Right cardiac atrium (tissue), 5 donors: Measurements from ENCODE around the gene ATG10. TPM values are rescaled to one million over a fixed set of nuclear protein-coding genes. Genes with fewer than 3 reads are reported as not detected.
"Not testable (repeated sequence)": the region's sequence is repeated elsewhere in the genome, so short reads cannot be mapped to it uniquely, and the experiment has no call there.

Experiments used
- ATAC-seq, 2 donors: fragments of 200-7000 bp; cut with Tn5 transposase; one replicate each; pipeline versions ENCODE4 v1.8.0 to v1.9.1; 2020; ENCODE audit warnings: moderate library complexity in 2 of 2, mild to moderate bottlenecking in 1 of 2
- DNase-seq, 3 donors: peaks; one replicate each; pipeline ENCODE4 v3.0.0-alpha.2; 2020
- H3K27ac ChIP-seq: one replicate; pipeline ENCODE4 v1.5.1; 2013; ENCODE audit warnings: mild to moderate bottlenecking, low read length, control low read depth, moderate library complexity
- H3K27me3 ChIP-seq: one replicate; pipeline ENCODE4 v1.6.1; 2013; ENCODE audit not compliant: control insufficient read depth, insufficient read depth
- H3K4me1 ChIP-seq: one replicate; pipeline ENCODE4 v1.6.1; 2013; ENCODE audit warnings: low read length; ENCODE audit not compliant: control insufficient read depth, insufficient read depth
- H3K4me3 ChIP-seq: one replicate; pipeline ENCODE4 v1.5.1; 2013; ENCODE audit warnings: low read length, control low read depth
- H3K9me3 ChIP-seq: one replicate; pipeline ENCODE4 v1.6.1; 2013; ENCODE audit warnings: low read length; ENCODE audit not compliant: control insufficient read depth
- WGBS: extraction: QIAGEN DNeasy Blood & Tissue Kit; methylation state at CpG from one replicate; pipeline ENCODE4 v1.1.7; 2013; 5-methylcytosine and 5-hydroxymethylcytosine counted together
- intact Hi-C, 4 donors: fragments of 100-400 bp; cut with DNase I; formaldehyde crosslinking; loops; one replicate each; pipeline versions ENCODE4 v1.11.0 to v1.14.0; 2022 to 2023
- polyA plus RNA-seq: library from polyadenylated mRNA; stranded (reverse); fragments of 200-250 nt; gene quantifications from one replicate; pipeline ENCODE4 v1.2.3, GENCODE V29; 2013
- total RNA-seq, 4 donors: library from RNA; stranded (reverse); fragmentation: NEBNext Ultra II Directional; extraction: Animal tissue kit (Norgen Biotek cat#: 25700); gene quantifications; one replicate each; pipeline ENCODE4 v1.2.1, GENCODE V29; 2021
- donor health status: healthy with polysubstance abuse.
- donor health status: DM: no; HTN: yes; CAD: no.
- donor health status: DM: no; HTN: no; CAD: no.
- donor health status: DM: no; HTN: yes; CAD: no; lungs with severe emphysema.
- donor health status: DM: yes; HTN: yes; CAD: no.

The ATG10 gene
- total and polyA plus RNA-seq, 5 donors, result 4.8 to 7.6 (median 5.3) TPM

DNA sequence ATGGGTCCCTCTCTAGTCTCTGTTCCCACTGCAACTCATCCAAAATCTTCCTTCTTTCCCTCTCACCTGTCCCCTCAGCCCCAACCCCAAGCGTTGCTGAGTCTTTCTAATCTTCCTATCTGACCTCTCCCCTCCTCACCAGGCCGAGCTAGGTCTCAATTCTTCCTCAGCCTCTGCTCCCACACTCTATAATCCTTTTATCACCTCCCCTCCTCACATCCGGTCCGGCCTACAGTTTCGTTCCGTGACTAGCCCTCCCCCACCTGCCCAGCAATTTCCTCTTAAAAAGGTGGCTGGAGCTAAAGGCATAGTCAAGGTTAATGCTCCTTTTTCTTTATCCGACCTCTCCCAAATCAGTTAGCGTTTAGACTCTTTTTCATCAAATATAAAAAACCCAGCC, 17.0 kb upstream of the ATG10 start:
- intact Hi-C loops, H3K4me3 ChIP-seq, H3K27ac ChIP-seq, H3K27me3 ChIP-seq, H3K9me3 ChIP-seq, ATAC-seq, H3K4me1 ChIP-seq, DNase-seq: not testable (repeated sequence)
- 70% methylated on average over 8 of the region's 8 CpGs for WGBS

- not testable (repeated sequence) for ATAC-seq, DNase-seq
- 76% methylated on average over 2 of the region's 2 CpGs for WGBS
Measured at GRCh38 chr5:81958129-81958528, 13.7 kb upstream of the ATG10 start.

GRCh38 chr5:81961651-81962440, 10.0 kb upstream of the ATG10 start:
- 87% methylated on average over 9 of the region's 9 CpGs for WGBS
- DNase-seq (no peak), ATAC-seq (no peak)
- Histone ChIP-seq H3K4me3 (no peak overlapping the region), H3K27ac (no peak overlapping the region), H3K9me3 (no peaks in the 10 kb centered on the region), H3K4me1 (no peaks in the 10 kb centered on the region), H3K27me3 (no peaks in the 10 kb centered on the region)
- intact Hi-C loops, result no loop called here

More at GRCh38 chr5:81958129-81958528, 13.7 kb upstream of the ATG10 start:
- H3K27ac ChIP-seq, H3K27me3 ChIP-seq, H3K4me1 ChIP-seq, intact Hi-C loops, H3K9me3 ChIP-seq, H3K4me3 ChIP-seq: not testable (repeated sequence)

DNA sequence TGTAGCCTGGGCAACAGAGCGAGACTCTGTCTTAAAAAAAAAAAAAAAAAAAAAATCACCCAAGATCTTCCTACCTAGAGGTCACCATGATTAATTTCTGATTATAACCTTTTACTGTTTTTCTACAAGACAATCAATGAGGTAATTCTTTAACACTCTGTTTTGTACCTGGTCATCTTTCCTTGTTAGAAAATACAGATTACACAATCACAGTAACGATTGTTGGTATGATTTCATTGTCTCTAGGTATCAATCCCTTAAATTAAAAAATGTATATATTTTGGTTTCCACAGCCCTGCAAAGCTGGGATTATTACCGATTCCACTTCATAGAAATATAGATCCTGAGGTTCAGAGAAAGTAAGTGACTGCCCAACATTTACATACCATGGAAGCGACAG, 8.3 kb upstream of the ATG10 start:
- no peak overlapping the region for H3K27ac ChIP-seq
- intact Hi-C loops, result no loop called here
- no peaks in the 10 kb centered on the region for H3K9me3 ChIP-seq
- no peaks in the 10 kb centered on the region for H3K27me3 ChIP-seq
- no peak overlapping the region for H3K4me3 ChIP-seq
- DNase-seq, result no peak
- ATAC-seq, result no peak
- WGBS, result 94% methylated on average over 4 of the region's 4 CpGs
- no peaks in the 10 kb centered on the region for H3K4me1 ChIP-seq

DNA sequence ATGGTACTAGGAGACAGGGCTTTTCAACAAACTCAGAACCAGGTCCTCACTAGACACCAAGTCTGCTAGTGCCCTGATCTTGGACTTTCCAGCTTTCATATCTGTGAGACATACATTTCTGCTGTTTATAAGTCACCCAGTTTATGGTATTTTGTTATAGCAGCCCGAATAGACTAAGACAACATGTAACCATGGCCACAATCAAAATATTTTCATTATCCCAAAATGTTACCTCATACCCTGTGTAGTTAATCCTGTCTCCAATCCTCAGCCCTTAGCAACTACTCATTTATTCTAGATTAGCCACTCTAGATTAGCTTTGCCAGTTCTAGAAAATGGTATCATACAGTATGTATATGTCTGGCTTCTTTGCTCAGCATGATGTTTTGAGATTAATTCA, 6.3 kb upstream of the ATG10 start:
- ATAC-seq (no peak), DNase-seq (no peak)
- Histone ChIP-seq H3K4me1 (no peaks in the 10 kb centered on the region), H3K9me3 (no peaks in the 10 kb centered on the region), H3K27me3 (no peaks in the 10 kb centered on the region), H3K4me3 (no peak overlapping the region), H3K27ac (no peak overlapping the region)
- WGBS, result 52% methylated on average over 1 of the region's 1 CpG
- intact Hi-C loops, result no loop called here

GRCh38 chr5:81969226-81969625, 2.6 kb upstream of the ATG10 start:
- no peak for DNase-seq
- no peak overlapping the region for H3K4me3 ChIP-seq
- ATAC-seq, result no peak
- H3K27me3 ChIP-seq, result no peaks in the 10 kb centered on the region
- no peaks in the 10 kb centered on the region for H3K4me1 ChIP-seq
- no peak overlapping the region for H3K27ac ChIP-seq
- H3K9me3 ChIP-seq, result no peaks in the 10 kb centered on the region
- WGBS, result 96% methylated on average over 3 of the region's 3 CpGs
- intact Hi-C loops, result no loop called here

GRCh38 chr5:81969912-81970311, 1.9 kb upstream of the ATG10 start:
- Histone ChIP-seq H3K27me3 (no peaks in the 10 kb centered on the region), H3K4me3 (no peak overlapping the region), H3K4me1 (no peaks in the 10 kb centered on the region), H3K27ac (no peak overlapping the region), H3K9me3 (no peaks in the 10 kb centered on the region)
- WGBS, result 100% methylated on average over 2 of the region's 2 CpGs
- ATAC-seq (no peak), DNase-seq (no peak)
- intact Hi-C loops, result loop anchor here in 2 of 4 donors (5.0 kb wide), 1 partner anchor 118 kb away; no protein-coding TSS in a partner anchor

- intact Hi-C loops, result loop anchor here in 2 of 4 donors (5.0 kb wide), 1 partner anchor 119 kb away; no protein-coding TSS in a partner anchor
- peak overlapping the region; percentile 92 for H3K27ac ChIP-seq
- H3K4me3 ChIP-seq, result peak overlapping the region; percentile 50
- H3K27me3 ChIP-seq, result no peaks in the 10 kb centered on the region
- no peak for DNase-seq
- H3K4me1 ChIP-seq, result no peaks in the 10 kb centered on the region
- no peak for ATAC-seq
- no peaks in the 10 kb centered on the region for H3K9me3 ChIP-seq
- 2% methylated on average over 11 of the region's 11 CpGs for WGBS
Measured at GRCh38 chr5:81971111-81971711, 612 bp upstream of the ATG10 start.

- DNase-seq (no peak), ATAC-seq (no peak)
- peak overlapping the region; percentile 84 for H3K27ac ChIP-seq
- no peaks in the 10 kb centered on the region for H3K27me3 ChIP-seq
- intact Hi-C loops, result loop anchor here in 2 of 4 donors (5.0 kb wide), 1 partner anchor 120 kb away; no protein-coding TSS in a partner anchor
- H3K4me3 ChIP-seq, result peak overlapping the region; percentile 50
- no peaks in the 10 kb centered on the region for H3K4me1 ChIP-seq
- WGBS, result 0% methylated on average over 9 of the region's 9 CpGs
- no peaks in the 10 kb centered on the region for H3K9me3 ChIP-seq
Measured at GRCh38 chr5:81972492-81972783, 615 bp downstream of the ATG10 start.

GRCh38 chr5:81980160-81980559, 8.3 kb downstream of the ATG10 start:
- H3K9me3 ChIP-seq, result no peaks in the 10 kb centered on the region
- no peaks in the 10 kb centered on the region for H3K27me3 ChIP-seq
- no peak overlapping the region for H3K4me3 ChIP-seq
- no peaks in the 10 kb centered on the region for H3K4me1 ChIP-seq
- ATAC-seq (no peak), DNase-seq (no peak)
- intact Hi-C loops, result no loop called here
- no peak overlapping the region for H3K27ac ChIP-seq
- WGBS, result 63% methylated on average over 3 of the region's 3 CpGs

DNA sequence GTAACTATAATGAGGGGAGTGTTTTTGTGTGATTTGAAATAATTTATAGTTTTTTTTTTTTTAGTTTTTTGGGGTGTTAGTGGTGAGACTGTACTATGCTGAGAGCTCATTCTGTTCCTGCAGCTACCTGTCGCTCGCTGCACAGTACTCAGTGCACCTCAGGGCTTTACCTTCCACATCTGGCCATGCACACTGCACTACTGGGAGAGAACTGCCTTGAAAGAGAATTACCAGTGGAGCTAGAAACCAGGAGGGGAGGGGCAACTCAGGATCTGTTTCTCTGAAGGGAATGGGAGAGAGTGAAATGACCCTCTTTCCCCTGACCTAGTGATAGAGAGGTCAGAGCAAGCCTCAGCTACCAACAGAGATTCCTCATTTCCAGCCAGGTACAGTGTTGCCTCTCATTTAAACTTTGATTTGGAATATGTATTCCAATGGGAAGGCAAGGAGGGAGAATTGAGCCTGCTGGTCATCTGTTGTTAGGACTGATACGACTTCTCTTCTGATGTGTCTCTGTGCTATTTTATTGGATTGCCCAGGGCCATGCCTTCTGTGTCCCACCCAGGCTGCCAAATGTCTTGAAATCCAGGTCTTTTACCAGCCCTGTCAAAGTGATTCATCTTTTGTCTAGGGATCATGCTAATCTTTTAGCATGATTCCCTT, 8.9 kb downstream of the ATG10 start:
- H3K27ac ChIP-seq, result no peak overlapping the region
- ATAC-seq, result no peak
- DNase-seq, result no peak
- no peak overlapping the region for H3K4me3 ChIP-seq
- no peaks in the 10 kb centered on the region for H3K9me3 ChIP-seq
- intact Hi-C loops, result no loop called here
- no peaks in the 10 kb centered on the region for H3K4me1 ChIP-seq
- WGBS, result 94% methylated on average over 3 of the region's 3 CpGs
- H3K27me3 ChIP-seq, result no peaks in the 10 kb centered on the region
